Measurements from ENCODE around the gene TIMM9.

DNA sequence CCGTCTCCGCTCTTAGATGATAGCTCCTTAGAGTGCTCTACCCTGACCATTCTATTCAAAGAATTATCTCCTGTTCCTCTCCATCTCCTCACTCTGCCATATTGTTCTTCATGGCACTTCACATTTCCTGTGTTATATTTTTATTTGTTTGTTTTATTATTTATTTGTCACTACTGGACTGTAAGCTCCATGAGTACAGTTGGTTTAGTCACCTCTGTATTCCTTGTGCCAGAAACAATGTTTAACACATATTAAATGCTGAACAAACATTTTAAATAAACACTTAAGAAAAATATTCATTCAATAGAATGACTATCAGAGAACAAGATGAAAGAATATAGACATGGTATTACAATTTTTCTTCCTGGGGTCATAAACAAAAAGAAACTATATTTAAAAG lies 35.8 kb upstream of the TIMM9 start:
- TF ChIP-seq POLR2A (IDR thresholded peaks at IDR 0.05) (no peak), CTCF (IDR thresholded peaks at IDR 0.05) (no peak)
